OCI-LY1 (cell line): ENCODE data around the gene MVB12B.

Source experiments
- CTCF ChIP-seq: fragments of 200-600 bp; sonication (generic), shearing (Covaris generic); IDR thresholded peaks from 2 replicates; pipeline ENCODE4 v1.5.1; 2017; ENCODE audit warnings: mild to moderate bottlenecking, antibody characterized with exemption, low read length, moderate library complexity, mixed read lengths
- EZH2 ChIP-seq: fragments of 200-600 bp; sonication (generic), shearing (Covaris generic); IDR thresholded peaks from 2 replicates; pipeline ENCODE4 v1.8.0; 2017; ENCODE audit warnings: borderline replicate concordance, mixed run types, mild to moderate bottlenecking, antibody characterized with exemption, low read length, moderate library complexity, mixed read lengths

GRCh38 chr9:126435105-126435504 lies 108.5 kb downstream of the MVB12B start:
- no peak for TF ChIP-seq CTCF
- no peak for TF ChIP-seq EZH2
